Measurements from ENCODE around the gene C3orf52.
A peak's percentile ranks its signal among the peaks of the same experiment; 100 is the strongest.
"Not testable (repeated sequence)": the region's sequence is repeated elsewhere in the genome, so short reads cannot be mapped to it uniquely, and the experiment has no call there.

The C3orf52 gene

GRCh38 chr3:112047264-112047663, 38.9 kb upstream of the C3orf52 start:
- DNase-seq (ENCODE audit: low read depth) = no peak
- TF ChIP-seq CTCF (IDR thresholded peaks at IDR 0.05; ENCODE audit: control insufficient read depth, insufficient read depth, low read depth, low read length, missing control alignments) = no peak
- H3K4me3 ChIP-seq (ENCODE audit: control insufficient read depth, low read depth, low read length) = no peak overlapping the region

- DNase-seq (ENCODE audit: low read depth) = no peak
- no peak overlapping the region for H3K4me3 ChIP-seq (ENCODE audit: control insufficient read depth, low read depth, low read length)
- no peak for TF ChIP-seq CTCF (IDR thresholded peaks at IDR 0.05; ENCODE audit: control insufficient read depth, insufficient read depth, low read depth, low read length, missing control alignments)
These were observed 37.3 kb upstream of the C3orf52 start for GRCh38 chr3:112048911-112049310.

GRCh38 chr3:112053229-112053628, 33.0 kb upstream of the C3orf52 start:
- no peak overlapping the region for H3K4me3 ChIP-seq (ENCODE audit: control insufficient read depth, low read depth, low read length)
- no peak for DNase-seq (ENCODE audit: low read depth)
- TF ChIP-seq CTCF (IDR thresholded peaks at IDR 0.05; ENCODE audit: control insufficient read depth, insufficient read depth, low read depth, low read length, missing control alignments) = no peak

- no peak for TF ChIP-seq CTCF (IDR thresholded peaks at IDR 0.05; ENCODE audit: control insufficient read depth, insufficient read depth, low read depth, low read length, missing control alignments)
- DNase-seq (ENCODE audit: low read depth) = peak; percentile 59
- no peak overlapping the region for H3K4me3 ChIP-seq (ENCODE audit: control insufficient read depth, low read depth, low read length)
These were observed 29.7 kb upstream of the C3orf52 start for GRCh38 chr3:112056451-112056929.

- TF ChIP-seq CTCF (IDR thresholded peaks at IDR 0.05; ENCODE audit: control insufficient read depth, insufficient read depth, low read depth, low read length, missing control alignments) = no peak
- H3K4me3 ChIP-seq (ENCODE audit: control insufficient read depth, low read depth, low read length) = no peak overlapping the region
These were observed 26.7 kb upstream of the C3orf52 start for GRCh38 chr3:112059497-112059896.

GRCh38 chr3:112061152-112061551, 25.0 kb upstream of the C3orf52 start:
- no peak for TF ChIP-seq CTCF (IDR thresholded peaks at IDR 0.05; ENCODE audit: control insufficient read depth, insufficient read depth, low read depth, low read length, missing control alignments)
- peak; percentile 25 for DNase-seq (ENCODE audit: low read depth)
- no peak overlapping the region for H3K4me3 ChIP-seq (ENCODE audit: control insufficient read depth, low read depth, low read length)

More at GRCh38 chr3:112059497-112059896, 26.7 kb upstream of the C3orf52 start:
- DNase-seq (ENCODE audit: low read depth) = no peak

- H3K4me3 ChIP-seq (ENCODE audit: control insufficient read depth, low read depth, low read length) = not testable (repeated sequence)
These were observed 13.7 kb upstream of the C3orf52 start for GRCh38 chr3:112072387-112073060.

More at GRCh38 chr3:112072387-112073060, 13.7 kb upstream of the C3orf52 start:
- not testable (repeated sequence) for DNase-seq (ENCODE audit: low read depth)

All from AG09309 (cell line).